Endodermal cell (in vitro differentiated cells): ENCODE measurements around the gene FKBP6. TPM values are rescaled to one million over a fixed set of nuclear protein-coding genes. Genes with fewer than 3 reads are reported as not detected.
"Not testable (repeated sequence)": the region's sequence is repeated elsewhere in the genome, so short reads cannot be mapped to it uniquely, and the experiment has no call there.

Experiments
- DNase-seq: peaks from one replicate; pipeline ENCODE4 v3.0.0-alpha.2; 2017
- H3K27ac ChIP-seq: 2 replicates; pipeline ENCODE4 v1.5.1; 2013; ENCODE audit warnings: mild to moderate bottlenecking, low read depth, low read length, moderate library complexity
- H3K27me3 ChIP-seq: 2 replicates; pipeline ENCODE4 v1.6.1; 2013; ENCODE audit warnings: mild to moderate bottlenecking, low read length, moderate library complexity; ENCODE audit not compliant: insufficient read depth, control insufficient read depth, poor library complexity, severe bottlenecking
- H3K36me3 ChIP-seq: 2 replicates; pipeline ENCODE4 v1.7.0; 2013; ENCODE audit warnings: mild to moderate bottlenecking, low read length, moderate library complexity; ENCODE audit not compliant: control insufficient read depth, insufficient read depth
- H3K4me1 ChIP-seq: one replicate; pipeline ENCODE4 v1.7.0; 2013; ENCODE audit warnings: low read length; ENCODE audit not compliant: control insufficient read depth, insufficient read depth
- H3K4me3 ChIP-seq: 2 replicates; pipeline ENCODE4 v1.5.1; 2013; ENCODE audit warnings: mild to moderate bottlenecking, low read length, moderate library complexity
- H3K9ac ChIP-seq: 2 replicates; pipeline ENCODE4 v1.6.1; 2013; ENCODE audit warnings: mild to moderate bottlenecking, low read length, moderate library complexity; ENCODE audit not compliant: poor library complexity, severe bottlenecking; ENCODE audit errors: extremely low read depth
- H3K9me3 ChIP-seq: 2 replicates; pipeline ENCODE4 v1.6.1; 2013; ENCODE audit warnings: mild to moderate bottlenecking, low read length, moderate library complexity; ENCODE audit not compliant: control insufficient read depth
- H3K27ac Mint-ChIP-seq: 2 replicates; pipeline ENCODE4 v1.8.0; 2020; ENCODE audit warnings: mixed read lengths
- H3K27me3 Mint-ChIP-seq: 2 replicates; pipeline ENCODE4 v1.8.0; 2021; ENCODE audit warnings: mild to moderate bottlenecking, mixed read lengths; ENCODE audit not compliant: insufficient read depth
- H3K36me3 Mint-ChIP-seq: 2 replicates; pipeline ENCODE4 v1.8.0; 2020; ENCODE audit warnings: low read depth, mixed read lengths
- H3K4me1 Mint-ChIP-seq: 2 replicates; pipeline ENCODE4 v1.8.0; 2020; ENCODE audit warnings: mixed read lengths
- H3K4me3 Mint-ChIP-seq: 2 replicates; pipeline ENCODE4 v1.8.0; 2020; ENCODE audit warnings: mild to moderate bottlenecking, moderate library complexity, mixed read lengths
- H3K9me3 Mint-ChIP-seq: 2 replicates; pipeline ENCODE4 v1.8.0; 2020; ENCODE audit warnings: mild to moderate bottlenecking, mixed read lengths
- WGBS, 2 experiments: methylation state at CpG; one replicate each; pipeline versions ENCODE4 v1.1.5 to v1.1.7; 2013; ENCODE audit warnings: missing lambda C conversion rate in 2 of 2, mixed read lengths in 1 of 2; ENCODE audit not compliant: insufficient coverage in 1 of 2, insufficient read length in 1 of 2; 5-methylcytosine and 5-hydroxymethylcytosine counted together
- total RNA-seq, 2 donors: library from RNA; stranded (reverse); fragmentation: NEBNext Ultra II Directional in 1 of 2; extraction: Animal tissue kit (Norgen Biotek cat#: 25700) in 1 of 2; gene quantifications; 2 replicates in 1 of 2; 3 replicates in 1 of 2; pipeline ENCODE4 v1.2.1, GENCODE V29; 2021
- TF ChIP-seq, protein P1 (sequence below): fragments of 200-600 bp; sonication (generic); conservative IDR thresholded peaks from 2 replicates; pipeline ENCODE4 v1.5.0; 2021; ENCODE audit warnings: antibody characterized with exemption, mild to moderate bottlenecking

FKBP6 gene
- total RNA-seq, 2 donors from 2014 or later: not detected

DNA sequence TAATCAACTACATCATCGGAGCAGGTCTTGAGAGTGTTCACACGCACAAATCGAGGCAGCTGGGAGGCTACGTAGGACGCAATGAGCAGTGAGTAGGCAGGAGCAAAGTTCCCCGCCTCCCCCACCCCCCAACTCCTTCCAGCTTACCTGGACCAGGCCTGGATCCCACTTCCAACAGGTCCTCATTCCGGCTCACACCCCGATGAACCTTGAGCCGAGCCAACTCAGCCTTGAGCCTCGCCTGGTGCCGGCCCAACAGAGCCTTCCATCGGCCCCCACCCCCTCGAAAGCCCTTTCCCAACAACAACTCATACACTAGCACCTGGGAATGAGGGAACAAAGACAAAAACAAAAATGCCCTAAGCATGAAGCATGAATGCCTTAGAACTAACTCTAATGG lies 20.5 kb upstream of the FKBP6 start:
- WGBS, 2 experiments: 95 to 96% methylated on average over 5 to 13 of the region's 13 CpGs
- Mint-ChIP-seq H3K27ac (peak overlapping the region; percentile 78), H3K36me3 (peaks cover 25% of the 10 kb centered on the region), H3K4me1 (peaks cover 7% of the 10 kb centered on the region), H3K27me3 (peaks cover 10% of the 10 kb centered on the region), H3K9me3 (peaks cover 2% of the 10 kb centered on the region), H3K4me3 (peak overlapping the region; percentile 89)
- TF ChIP-seq, protein P1, sequence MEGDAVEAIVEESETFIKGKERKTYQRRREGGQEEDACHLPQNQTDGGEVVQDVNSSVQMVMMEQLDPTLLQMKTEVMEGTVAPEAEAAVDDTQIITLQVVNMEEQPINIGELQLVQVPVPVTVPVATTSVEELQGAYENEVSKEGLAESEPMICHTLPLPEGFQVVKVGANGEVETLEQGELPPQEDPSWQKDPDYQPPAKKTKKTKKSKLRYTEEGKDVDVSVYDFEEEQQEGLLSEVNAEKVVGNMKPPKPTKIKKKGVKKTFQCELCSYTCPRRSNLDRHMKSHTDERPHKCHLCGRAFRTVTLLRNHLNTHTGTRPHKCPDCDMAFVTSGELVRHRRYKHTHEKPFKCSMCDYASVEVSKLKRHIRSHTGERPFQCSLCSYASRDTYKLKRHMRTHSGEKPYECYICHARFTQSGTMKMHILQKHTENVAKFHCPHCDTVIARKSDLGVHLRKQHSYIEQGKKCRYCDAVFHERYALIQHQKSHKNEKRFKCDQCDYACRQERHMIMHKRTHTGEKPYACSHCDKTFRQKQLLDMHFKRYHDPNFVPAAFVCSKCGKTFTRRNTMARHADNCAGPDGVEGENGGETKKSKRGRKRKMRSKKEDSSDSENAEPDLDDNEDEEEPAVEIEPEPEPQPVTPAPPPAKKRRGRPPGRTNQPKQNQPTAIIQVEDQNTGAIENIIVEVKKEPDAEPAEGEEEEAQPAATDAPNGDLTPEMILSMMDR: no peak
- H3K36me3 ChIP-seq: peaks cover 17% of the 10 kb centered on the region
- no peak for DNase-seq
- peak overlapping the region; percentile 92 for H3K4me3 ChIP-seq
- no peaks in the 10 kb centered on the region for H3K9me3 ChIP-seq
- peaks cover 3% of the 10 kb centered on the region for H3K4me1 ChIP-seq
- no peak overlapping the region for H3K9ac ChIP-seq
- H3K27me3 ChIP-seq: no peaks in the 10 kb centered on the region
- no peak overlapping the region for H3K27ac ChIP-seq

DNA sequence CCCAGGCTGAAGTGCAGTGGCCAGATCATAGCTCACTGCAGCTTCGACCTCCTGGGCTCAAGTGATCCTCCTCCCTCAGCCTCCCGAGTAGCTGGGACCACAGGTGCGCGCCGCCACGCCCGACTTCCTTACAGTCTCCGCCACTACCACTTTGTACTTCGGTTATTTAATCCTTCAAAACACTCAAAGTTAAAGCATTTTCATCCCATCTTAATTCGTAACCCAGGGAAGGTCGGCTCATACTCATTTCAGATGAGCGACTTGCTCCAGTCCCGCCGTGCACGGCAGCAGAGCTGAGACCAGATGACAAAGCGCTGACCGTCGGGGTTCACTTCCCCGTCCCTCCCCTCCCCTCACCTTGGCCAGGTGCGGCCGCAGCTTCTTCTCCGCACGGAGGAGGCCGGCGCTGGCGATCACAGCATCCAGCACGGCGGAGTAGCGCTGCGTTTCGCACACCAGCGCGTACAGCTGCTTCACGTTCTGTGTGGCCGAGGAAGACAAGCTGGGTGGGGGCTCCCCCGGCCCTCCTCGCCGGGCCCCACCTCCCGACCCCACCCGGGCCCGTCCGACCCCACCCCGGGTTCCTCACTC lies 19.8 kb upstream of the FKBP6 start:
- H3K4me1 ChIP-seq: peaks cover 3% of the 10 kb centered on the region
- Mint-ChIP-seq H3K4me1 (peaks cover 7% of the 10 kb centered on the region), H3K27me3 (peaks cover 10% of the 10 kb centered on the region), H3K36me3 (peaks cover 25% of the 10 kb centered on the region), H3K27ac (peak overlapping the region; percentile 91), H3K4me3 (peak overlapping the region; percentile 89), H3K9me3 (peaks cover 2% of the 10 kb centered on the region)
- no peaks in the 10 kb centered on the region for H3K9me3 ChIP-seq
- peaks cover 17% of the 10 kb centered on the region for H3K36me3 ChIP-seq
- peak; percentile 71 for DNase-seq
- H3K4me3 ChIP-seq: peak overlapping the region; percentile 92
- 8 to 20% methylated on average over 18 to 43 of the region's 43 CpGs for WGBS, 2 experiments
- no peak overlapping the region for H3K27ac ChIP-seq
- no peaks in the 10 kb centered on the region for H3K27me3 ChIP-seq
- H3K9ac ChIP-seq: peak overlapping the region; percentile 47
- TF ChIP-seq, protein P1: no peak

DNA sequence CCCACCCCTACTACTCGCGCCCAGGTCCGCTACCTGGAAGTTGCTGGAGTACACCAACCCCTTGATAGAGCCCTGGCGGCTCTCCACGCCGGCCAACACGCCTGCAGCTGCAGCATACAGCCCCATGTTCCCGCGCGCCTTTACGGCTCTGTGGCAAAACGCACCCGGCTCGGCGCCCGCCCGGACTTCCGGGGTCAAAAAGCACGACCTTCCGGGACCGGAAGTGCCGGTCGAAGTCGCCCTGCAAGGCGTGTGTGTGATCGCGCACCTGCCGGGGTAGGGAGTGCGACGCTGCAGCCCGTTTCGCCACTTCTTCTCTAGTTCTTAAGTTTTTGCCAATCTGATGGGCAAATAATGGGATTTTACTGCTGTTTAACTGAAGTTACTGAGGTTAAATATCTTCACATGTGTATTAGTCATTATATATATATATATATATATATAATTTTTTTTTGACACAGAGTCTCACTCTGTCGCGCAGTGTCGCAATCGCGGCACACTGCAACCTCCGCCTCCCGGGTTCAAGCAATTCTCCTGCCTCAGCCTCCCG lies 19.2 kb upstream of the FKBP6 start, which contains the start of gene NSUN5:
Gene NSUN5, minus strand, starts transcription at position 162 of the 550 bp plus-strand sequence. Its CDS starts 36 bp downstream, at position 126.
- TF ChIP-seq, protein P1: no peak
- Mint-ChIP-seq H3K36me3 (peaks cover 25% of the 10 kb centered on the region), H3K9me3 (peaks cover 2% of the 10 kb centered on the region), H3K4me3 (peak within 1 kb of the TSS; percentile 89), H3K27ac (peak within 1 kb of the TSS; percentile 91), H3K4me1 (peaks cover 7% of the 10 kb centered on the region), H3K27me3 (peaks cover 10% of the 10 kb centered on the region)
- peak; percentile 96 for DNase-seq
- Histone ChIP-seq H3K27me3 (no peaks in the 10 kb centered on the region), H3K4me1 (peaks cover 3% of the 10 kb centered on the region), H3K9me3 (no peaks in the 10 kb centered on the region), H3K27ac (no peak within 1 kb of the TSS), H3K4me3 (peak within 1 kb of the TSS; percentile 92), H3K36me3 (peaks cover 17% of the 10 kb centered on the region), H3K9ac (peak within 1 kb of the TSS; percentile 47)
- 1 to 14% methylated on average over 22 to 40 of the region's 40 CpGs for WGBS, 2 experiments

DNA sequence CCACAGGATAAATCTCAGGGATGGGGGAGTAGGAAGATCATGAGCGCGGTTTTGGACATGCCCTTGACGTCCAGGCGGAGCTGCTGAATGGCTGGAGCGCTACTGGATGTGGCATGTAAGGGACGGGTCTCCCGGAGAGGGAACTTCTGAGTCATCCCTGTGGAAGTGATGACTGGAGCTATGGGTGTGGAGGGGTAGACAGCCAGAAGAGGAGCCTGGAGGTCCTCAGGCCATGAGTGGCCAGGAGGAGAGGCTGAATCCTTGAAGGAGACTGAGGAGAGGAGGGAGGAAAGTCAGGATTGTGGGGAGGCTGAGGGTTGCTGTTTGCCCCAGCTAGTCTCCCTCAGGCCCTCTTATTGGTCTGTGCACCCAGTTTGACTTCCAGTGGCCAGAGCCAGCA lies 16.5 kb upstream of the FKBP6 start:
- DNase-seq: not testable (repeated sequence)

More for the DNA sequence above, 16.5 kb upstream of the FKBP6 start:
- not testable (repeated sequence) for H3K9ac ChIP-seq, H3K9me3 Mint-ChIP-seq, H3K4me3 Mint-ChIP-seq, H3K9me3 ChIP-seq, H3K4me1 ChIP-seq, H3K27me3 ChIP-seq, H3K27me3 Mint-ChIP-seq, H3K27ac ChIP-seq, H3K36me3 ChIP-seq, H3K4me3 ChIP-seq, H3K27ac Mint-ChIP-seq, H3K4me1 Mint-ChIP-seq
- WGBS, 2 experiments: 89 to 100% methylated on average over 3 to 7 of the region's 7 CpGs
- H3K36me3 Mint-ChIP-seq: peaks cover 14% of the 10 kb centered on the region
